GM18870 (cell line): ENCODE results near the gene FRMD4A.

Experiments used
- ATAC-seq: cut with Tn5 transposase; IDR thresholded peaks from one replicate; pipeline ENCODE4 v1.9.1; 2021; ENCODE audit warnings: moderate library complexity; ENCODE audit not compliant: unreplicated experiment

FRMD4A gene

GRCh38 chr10:13994932-13995331 is 335.8 kb downstream of the FRMD4A start:
- ATAC-seq = no peak

DNA sequence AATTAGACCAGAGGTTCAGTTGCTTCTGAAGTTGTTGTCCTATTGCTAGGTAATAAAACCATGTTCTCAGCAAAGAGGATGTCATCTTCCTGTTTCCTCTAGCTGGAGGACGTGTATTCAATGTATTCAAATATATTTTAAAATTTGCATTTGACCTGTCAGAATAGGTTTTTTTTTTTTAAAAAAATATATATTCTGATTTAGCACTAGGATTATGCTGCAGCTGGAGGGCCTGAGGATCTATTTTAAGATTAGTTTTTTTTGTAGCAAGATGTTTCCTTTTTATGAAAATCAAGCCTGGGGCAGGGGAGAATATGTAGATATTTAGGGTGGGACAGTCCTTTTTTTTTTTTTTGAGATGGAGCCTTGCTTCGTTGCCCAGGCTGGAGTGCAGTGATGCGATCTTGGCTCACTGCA is 337.0 kb downstream of the FRMD4A start:
- ATAC-seq = no peak

GRCh38 chr10:13993169-13993568 is 337.6 kb downstream of the FRMD4A start:
- ATAC-seq = no peak

- ATAC-seq = no peak
Measured at GRCh38 chr10:13991353-13991752, 339.4 kb downstream of the FRMD4A start.

DNA sequence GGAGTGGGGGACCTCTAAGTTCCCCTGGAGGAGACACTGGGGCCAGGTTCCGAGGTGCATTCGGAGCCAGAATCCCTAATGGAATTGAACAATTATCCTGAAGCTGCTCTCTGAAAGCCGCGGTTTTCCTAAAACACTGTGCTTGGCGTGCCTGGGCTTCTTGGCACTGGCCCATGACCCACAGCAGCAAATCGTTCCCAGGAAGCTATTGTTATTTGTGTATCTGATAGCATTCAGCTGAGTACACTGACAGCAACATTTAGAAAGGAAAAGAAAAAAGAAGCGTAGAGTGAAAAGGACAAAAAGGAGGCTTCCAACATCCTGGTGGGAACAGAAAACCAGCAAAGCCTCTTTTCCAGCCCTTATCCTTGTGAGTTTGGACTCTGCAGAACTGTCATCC is 339.8 kb downstream of the FRMD4A start:
- no peak for ATAC-seq

DNA sequence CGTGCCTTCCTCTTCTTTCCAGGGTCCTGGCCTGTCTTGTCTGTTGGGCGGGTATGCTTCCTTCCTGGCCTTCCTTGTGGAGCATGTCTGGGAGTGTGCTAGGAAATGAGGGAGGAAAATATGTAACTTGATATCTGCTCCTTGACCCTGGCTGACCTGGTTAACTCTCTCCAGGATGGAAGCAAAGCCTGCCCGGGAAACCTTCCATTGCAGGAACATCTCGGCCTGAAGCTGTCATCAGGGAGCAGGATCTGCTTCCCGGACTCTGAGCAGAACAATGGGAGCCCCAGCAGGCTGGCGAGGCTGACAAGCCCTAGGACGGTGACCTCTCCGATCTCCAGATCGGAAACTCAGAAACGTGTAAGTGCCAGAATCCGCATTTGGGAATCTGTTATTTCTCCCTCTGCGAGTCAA is 340.3 kb downstream of the FRMD4A start:
- no peak for ATAC-seq

- ATAC-seq = no peak
Measured at GRCh38 chr10:13989616-13990015, 341.1 kb downstream of the FRMD4A start.

- no peak for ATAC-seq
Measured at GRCh38 chr10:13987446-13987845, 343.3 kb downstream of the FRMD4A start.

- no peak for ATAC-seq
Measured at GRCh38 chr10:13984647-13985155, 346.0 kb downstream of the FRMD4A start.

DNA sequence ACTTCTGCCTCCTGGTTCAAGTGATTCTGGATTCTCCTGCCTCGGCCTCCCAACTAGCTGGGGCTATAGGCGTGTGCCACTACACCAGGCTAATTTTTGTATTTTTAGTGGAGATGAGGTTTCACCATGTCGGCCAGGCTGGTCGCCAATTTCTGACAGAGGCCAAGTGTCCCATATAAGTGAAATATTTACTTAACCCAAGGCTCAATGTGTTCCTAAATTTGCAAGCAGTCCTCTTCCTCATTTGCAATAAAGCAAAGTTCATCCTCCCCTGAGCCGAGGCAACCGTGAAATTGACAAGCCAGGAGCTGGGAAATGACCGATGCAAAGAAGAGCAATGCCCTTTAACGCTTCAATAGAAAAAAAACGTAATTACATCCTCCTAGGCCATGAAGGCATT is 347.7 kb downstream of the FRMD4A start:
- ATAC-seq = no peak

- no peak for ATAC-seq
Measured at GRCh38 chr10:13978533-13979115, 352.1 kb downstream of the FRMD4A start.

GRCh38 chr10:13977861-13978532 is 352.7 kb downstream of the FRMD4A start:
- no peak for ATAC-seq

- no peak for ATAC-seq
Measured at GRCh38 chr10:13973742-13974141, 357.0 kb downstream of the FRMD4A start.

GRCh38 chr10:13972609-13973008 is 358.1 kb downstream of the FRMD4A start:
- no peak for ATAC-seq

DNA sequence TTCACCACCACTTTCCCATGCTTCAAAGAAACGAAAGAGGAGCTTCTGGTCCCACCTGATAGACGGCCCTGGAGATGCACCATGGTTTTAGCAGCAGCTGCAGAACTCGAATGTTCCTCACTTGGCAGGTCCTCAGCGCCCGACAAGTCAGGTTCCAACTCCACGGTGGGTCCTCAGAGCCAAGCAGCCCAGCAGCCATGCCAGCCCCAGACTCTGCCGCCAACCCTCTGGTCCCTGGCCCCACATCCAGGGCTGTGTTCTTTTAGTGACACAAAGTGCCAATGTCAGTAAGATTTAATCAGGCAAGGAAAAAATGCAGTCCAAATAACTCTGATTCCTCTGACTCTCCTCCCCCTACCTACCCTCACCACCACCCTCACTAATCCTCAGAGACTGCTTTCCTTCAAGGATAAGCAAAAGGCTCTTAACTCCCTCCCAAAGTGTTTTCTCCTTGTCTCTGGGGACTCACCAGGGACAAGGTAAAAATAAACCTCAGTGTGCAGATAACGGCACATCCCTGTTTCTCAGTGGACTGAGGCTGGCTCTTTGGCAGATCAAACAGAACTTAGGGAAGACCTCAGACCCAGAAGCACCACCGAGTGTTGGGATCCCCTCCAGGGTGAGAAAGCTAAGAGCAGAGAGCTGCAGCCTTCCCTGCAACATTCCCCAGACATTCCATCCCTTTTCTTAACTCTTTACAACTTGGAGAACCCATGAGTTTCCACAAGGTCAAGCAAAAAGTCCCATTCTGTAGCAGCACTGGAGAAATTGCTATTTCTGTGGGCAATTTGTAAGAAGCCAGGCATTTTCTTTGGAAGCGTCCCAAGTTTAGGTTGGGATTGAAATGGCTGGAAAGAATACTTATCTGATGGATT is 358.9 kb downstream of the FRMD4A start:
- ATAC-seq = no peak

- no peak for ATAC-seq
Measured at GRCh38 chr10:13970957-13971353, 359.8 kb downstream of the FRMD4A start.

- no peak for ATAC-seq
Measured at GRCh38 chr10:13970236-13970956, 360.3 kb downstream of the FRMD4A start.

DNA sequence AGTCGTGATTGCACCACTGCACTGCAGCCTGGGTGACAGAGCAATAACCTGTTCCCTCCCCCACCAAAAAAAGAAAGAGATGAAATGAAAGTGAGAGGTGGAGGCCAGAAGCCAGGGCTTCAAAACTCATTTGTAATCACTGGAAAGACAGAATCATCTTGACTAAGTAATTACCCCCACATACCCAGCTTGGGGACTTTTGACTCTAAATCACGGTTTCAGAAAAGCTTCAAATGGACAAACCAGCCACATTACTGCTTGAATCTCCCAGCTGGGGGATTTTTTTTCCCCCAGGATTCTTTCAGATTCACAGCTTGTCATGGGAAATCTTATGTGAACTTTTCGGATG is 361.0 kb downstream of the FRMD4A start:
- ATAC-seq = no peak

DNA sequence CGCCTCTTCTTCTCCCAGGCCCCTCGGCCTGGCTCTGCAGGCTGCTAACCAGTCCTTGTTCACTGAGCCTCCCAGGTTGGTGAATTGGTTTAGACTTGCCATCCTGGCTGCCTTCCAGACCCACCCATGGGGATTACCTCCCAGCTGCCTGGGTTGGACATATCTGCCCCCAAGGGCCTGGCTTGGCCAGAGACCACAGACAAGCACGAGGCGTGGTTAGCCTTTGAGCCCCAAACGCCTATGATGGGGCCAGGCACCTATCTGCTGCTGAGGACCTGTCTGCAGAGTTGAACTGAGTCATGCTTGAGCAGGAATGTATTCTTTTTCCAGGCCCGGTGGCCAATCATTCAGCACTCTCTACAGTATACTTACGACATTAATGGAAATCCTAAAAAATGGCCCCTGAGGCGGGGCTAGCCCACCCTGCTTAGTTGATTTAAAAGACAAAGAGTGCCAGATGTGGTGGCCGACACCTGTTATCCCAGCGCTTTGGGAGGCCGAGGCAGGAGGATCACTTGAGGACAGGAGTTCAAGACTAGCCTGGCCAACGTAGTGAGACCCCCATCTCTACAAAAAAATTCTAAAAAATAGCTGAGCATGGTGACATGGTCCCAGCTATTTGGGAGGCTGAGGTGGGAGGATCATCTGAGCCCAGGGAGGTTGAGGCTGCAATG is 361.5 kb downstream of the FRMD4A start:
- no peak for ATAC-seq

DNA sequence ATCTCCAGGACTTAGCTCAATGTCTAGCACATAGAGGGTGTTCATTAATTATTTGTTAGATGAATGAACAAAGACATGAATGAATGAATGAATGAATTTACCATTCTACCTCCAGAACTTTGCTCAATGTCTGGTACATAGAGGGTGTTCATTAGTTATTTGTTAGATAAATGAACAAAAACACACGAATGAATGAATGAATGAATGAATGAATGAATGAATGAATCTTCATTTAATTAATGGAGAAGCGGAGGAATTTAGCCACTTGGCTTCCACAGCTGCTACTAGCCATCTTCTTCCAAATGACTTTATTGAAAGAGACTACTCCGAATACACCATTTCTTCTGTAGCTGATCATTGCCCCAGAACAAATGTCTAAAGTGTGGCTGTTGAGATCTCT is 368.9 kb downstream of the FRMD4A start:
- ATAC-seq = no peak

- no peak for ATAC-seq
Measured at GRCh38 chr10:13961097-13961496, 369.6 kb downstream of the FRMD4A start.
